SIG-M5 (cell line): ENCODE results near the gene ING3.

Source experiments
- DNase-seq: peaks from one replicate; lab custom pipeline; 2025; lab: John Stamatoyannopoulos, UW

Gene ING3

DNA sequence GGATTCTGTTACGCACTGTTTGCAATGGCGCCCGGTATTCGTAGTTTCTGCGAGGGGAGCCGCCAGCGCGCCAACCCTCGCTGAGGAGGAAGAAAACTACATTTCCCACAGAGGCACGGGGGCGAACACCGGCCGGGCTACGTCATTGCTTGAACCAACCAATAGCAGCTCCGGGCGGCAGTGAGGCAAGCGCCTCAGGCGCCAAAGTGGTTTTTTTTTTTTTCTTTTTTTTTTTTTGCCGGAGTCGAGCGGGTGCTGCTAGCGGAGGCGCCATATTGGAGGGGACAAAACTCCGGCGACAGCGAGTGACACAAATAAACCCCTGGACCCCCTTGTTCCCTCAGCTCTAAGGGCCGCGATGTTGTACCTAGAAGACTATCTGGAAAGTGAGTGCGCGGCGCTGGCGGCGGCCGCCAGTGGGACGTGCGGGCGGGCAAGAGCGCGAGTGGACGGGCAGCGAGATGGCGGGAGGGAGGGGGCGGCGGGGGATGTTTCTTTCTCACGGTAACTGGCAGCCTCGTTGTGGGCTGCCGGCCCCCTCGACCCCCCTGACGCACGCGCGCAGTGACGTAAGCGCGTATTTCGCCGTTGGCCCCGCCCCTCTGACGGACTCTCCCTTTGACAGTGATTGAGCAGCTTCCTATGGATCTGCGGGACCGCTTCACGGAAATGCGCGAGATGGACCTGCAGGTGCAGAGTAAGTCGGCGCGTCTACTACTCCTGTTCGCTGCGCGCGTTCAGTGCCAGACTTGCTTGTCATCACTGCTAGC lies at the start of gene ING3:
Gene ING3, plus strand, starts transcription at position 239 of the 770 bp plus-strand sequence. Its CDS starts 120 bp downstream, at position 359.
- peak; percentile 78 for DNase-seq

- no peak for DNase-seq
Measured at GRCh38 chr7:120915314-120916105, 35.1 kb upstream of the ING3 start.

DNA sequence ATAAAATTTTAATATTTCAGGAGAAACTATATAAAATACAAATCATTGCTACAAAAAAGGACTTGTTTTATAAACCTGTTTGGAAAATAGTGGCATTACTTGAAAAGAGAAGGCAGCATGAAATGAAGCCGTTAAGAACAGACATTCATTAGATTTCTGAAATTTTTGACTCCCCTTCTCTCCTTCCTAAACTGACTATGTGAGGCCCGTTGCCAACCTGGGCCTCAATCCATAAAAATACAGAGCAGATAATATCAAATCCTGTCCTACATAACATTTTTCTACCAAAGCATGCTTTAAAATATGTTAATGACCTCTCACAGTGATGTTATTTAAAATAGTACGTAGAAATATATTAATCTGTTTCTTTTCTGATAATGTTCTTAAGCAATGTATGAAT lies 34.5 kb upstream of the ING3 start:
- DNase-seq = no peak

GRCh38 chr7:120916538-120916937 lies 34.0 kb upstream of the ING3 start:
- no peak for DNase-seq

GRCh38 chr7:120919466-120919865 lies 31.1 kb upstream of the ING3 start:
- no peak for DNase-seq

DNA sequence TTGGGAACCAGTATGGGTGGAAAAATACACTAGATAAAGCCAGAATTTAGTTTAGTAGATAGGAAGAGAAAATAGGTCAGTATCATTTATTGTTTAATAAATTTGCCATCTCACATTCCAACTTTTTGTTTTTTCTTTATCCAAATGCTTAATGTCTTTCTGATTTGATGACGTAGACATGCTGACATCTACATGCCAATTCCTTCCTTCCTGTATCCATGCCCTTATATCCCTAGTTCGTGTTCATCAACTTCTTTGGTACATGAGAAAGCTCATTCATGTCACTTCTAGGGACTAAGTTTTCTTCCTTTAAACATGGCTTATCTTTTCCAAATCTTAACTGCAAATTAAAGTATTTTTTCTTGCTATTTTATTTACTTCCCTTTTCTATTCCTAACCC lies 30.5 kb upstream of the ING3 start:
- no peak for DNase-seq

GRCh38 chr7:120920591-120921274 lies 29.8 kb upstream of the ING3 start:
- no peak for DNase-seq

DNA sequence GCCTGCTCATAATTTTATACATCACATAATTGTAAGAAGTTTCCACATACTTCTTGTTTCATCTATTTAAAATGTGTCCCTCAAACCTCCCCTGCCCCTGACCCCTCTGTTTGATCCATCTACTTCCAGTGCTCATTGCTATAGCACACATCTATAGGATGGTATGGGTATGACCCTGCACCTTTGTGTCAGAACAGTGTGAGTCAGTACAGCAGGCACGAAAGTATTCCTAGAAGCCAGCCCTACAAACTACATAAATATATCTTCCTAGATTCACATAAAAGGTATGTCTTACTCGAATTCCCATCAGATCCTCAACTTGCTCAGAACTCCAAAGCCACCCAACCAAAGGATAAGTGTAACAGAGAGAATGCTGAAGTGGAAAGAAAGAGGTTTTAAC lies 25.7 kb upstream of the ING3 start:
- DNase-seq = no peak

GRCh38 chr7:120925392-120925791 lies 25.2 kb upstream of the ING3 start:
- no peak for DNase-seq

DNA sequence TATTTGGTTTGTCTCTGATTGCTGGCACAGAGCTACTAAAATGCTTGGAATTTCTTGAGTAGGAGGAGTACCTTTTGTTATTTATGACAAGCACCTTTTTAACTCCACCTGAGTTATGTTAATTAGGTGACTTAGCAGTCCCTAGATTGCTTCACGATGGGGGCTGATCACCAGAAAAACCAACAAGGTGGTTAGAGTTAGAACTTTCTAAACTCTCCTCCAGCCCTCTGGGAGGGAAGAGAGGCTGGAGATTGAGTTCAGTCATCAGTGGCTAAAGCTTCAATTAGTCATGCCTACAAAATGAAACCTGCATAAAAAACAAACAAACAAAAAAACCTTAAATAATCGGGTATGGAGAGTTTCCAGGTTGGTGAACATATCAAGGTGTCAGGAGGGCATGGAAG lies 23.6 kb upstream of the ING3 start:
- no peak for DNase-seq

GRCh38 chr7:120927454-120928103 lies 23.0 kb upstream of the ING3 start:
- DNase-seq = no peak

- no peak for DNase-seq
Measured at GRCh38 chr7:120931243-120931642, 19.3 kb upstream of the ING3 start.

DNA sequence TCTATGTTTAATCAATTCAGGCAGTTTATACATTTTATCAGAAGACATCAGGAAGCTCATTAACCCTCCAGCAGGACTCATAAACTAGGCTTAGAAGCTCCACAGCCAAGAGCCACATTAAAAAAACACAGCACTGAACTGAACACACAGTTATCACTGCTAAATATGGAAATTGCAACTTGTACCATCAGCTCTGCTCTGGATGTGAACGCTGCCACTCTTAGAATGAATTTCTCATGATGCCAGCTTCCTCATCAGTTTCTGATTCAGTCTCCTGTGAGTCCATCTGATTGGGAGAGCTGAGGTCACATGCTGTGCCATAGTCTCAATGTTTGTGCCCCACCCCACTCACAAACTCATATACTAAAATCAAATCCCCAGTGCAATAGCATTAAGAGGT lies 17.1 kb upstream of the ING3 start:
- no peak for DNase-seq

- no peak for DNase-seq
Measured at GRCh38 chr7:120939345-120939744, 11.2 kb upstream of the ING3 start.

DNA sequence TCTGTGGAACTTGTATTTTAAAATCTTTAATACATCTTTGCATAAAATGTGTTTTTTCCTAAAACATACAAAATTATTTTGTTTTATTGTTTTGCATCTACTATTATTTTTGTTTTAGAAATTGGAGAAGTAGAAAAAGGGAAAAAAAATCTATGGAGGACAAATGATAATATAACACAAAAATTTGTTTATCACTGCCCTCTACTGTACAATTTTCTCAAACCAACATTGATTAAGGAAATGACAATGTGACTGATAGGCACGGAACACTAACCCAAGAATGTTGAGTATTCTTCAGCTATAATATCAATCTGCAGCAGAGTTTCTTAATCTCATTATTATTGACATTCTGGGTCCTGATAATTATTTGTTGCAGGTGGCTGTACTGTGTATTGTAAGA lies 9.5 kb upstream of the ING3 start:
- DNase-seq = no peak

DNA sequence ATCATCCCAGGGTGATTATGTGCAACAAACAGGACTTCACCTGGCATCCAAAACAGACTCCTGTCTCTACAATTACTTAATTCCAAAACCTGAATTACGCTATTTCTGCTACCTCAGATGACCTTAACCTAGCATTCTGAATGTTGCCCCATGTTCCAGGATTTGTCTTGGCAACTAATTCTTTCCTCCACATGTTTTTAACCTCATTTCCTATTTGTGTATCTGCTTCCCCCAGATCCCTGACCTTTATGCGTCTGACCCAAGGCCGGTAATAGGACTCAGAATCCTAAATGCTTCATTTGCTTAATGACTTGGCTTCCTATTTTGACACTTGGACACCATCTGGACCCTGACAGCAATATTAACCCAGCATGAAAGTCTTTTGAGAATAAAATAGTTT lies 8.7 kb upstream of the ING3 start:
- no peak for DNase-seq

DNA sequence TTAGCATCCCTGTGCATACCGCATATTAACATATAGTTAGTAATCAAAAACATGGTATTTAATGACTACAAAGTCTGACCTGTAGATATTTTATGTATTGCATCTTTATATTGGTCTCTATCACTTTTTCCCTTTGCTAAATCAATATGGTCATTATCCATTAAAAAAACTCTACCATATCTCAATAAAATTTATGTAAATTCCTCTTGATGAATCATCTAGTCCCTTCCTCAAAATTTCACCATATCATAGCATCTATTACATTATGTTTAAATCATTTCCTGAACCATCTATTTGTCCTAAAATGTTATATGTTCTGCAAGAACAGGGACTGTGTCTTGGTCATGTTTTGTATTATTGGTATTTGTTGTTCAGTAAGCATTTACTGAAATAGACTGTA lies 7.7 kb upstream of the ING3 start:
- no peak for DNase-seq

DNA sequence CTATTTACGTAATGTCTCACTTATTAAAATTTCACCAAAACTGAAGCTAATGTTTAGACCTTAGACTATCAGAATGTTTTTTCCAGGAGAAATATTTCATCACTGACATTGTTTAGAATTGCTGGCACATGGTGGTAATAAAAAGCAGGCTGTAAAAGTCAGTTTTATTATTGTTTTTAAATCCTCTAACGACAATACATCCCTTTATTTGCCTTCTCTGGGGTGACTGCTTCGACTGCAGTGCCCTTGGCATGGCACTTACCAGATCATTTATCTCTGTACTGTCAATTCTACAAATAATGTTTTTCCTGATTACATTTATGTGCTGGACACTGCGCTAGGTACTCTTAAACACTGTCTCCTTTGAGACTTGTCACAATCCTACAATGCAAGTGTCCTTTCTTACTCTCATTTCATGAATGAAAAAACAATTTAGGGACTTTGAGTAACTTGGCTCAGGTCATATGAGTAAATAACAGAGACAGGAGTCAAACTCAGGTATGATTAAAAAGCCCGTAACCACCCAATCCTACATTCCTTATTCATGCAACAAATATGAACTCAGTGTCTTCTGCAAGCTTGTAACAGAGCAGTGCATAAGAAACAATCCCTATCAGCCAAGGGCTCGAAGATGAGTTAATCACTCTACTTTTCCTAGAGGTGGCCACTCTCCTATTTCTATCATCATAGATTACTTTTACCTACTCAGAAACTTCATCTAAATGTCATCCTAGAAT lies 5.6 kb upstream of the ING3 start:
- DNase-seq = no peak

- DNase-seq = no peak
Measured at GRCh38 chr7:120947980-120948379, 2.6 kb upstream of the ING3 start.

- no peak for DNase-seq
Measured at GRCh38 chr7:120949393-120949911, 1.1 kb upstream of the ING3 start.

- no peak for DNase-seq
Measured at GRCh38 chr7:120949998-120950538, 509 bp upstream of the ING3 start.
